SU-DHL-6 (cell line): ENCODE measurements around the gene TSHZ2.

Experiments used
- H2AFZ ChIP-seq: fragments of 200-600 bp; sonication (generic); 2 replicates; pipeline ENCODE4 v1.6.1; 2014; ENCODE audit warnings: low read depth, mild to moderate bottlenecking, moderate library complexity, mixed read lengths, antibody characterized with exemption, low read length; ENCODE audit not compliant: severe bottlenecking
- H3F3A ChIP-seq: fragments of 200-600 bp; shearing (Covaris generic); 2 replicates; pipeline ENCODE4 v1.6.0; 2016; ENCODE audit warnings: antibody characterized with exemption, mild to moderate bottlenecking; ENCODE audit not compliant: insufficient read depth
- H3K27ac ChIP-seq: fragments of 200-600 bp; sonication (generic); 2 replicates; pipeline ENCODE4 v1.5.1; 2016; ENCODE audit warnings: low read depth, mild to moderate bottlenecking, low read length, moderate library complexity, mixed read lengths
- H3K27me3 ChIP-seq: fragments of 200-600 bp; sonication (generic), shearing (Covaris generic); 2 replicates; pipeline ENCODE4 v1.6.0; 2014; ENCODE audit warnings: mild to moderate bottlenecking, low read length
- H3K36me3 ChIP-seq: fragments of 200-600 bp; sonication (generic); 2 replicates; pipeline ENCODE4 v1.6.1; 2014; ENCODE audit warnings: mild to moderate bottlenecking, low read length, mixed read lengths
- H3K4me2 ChIP-seq: fragments of 300-600, 200-600 bp; shearing (Covaris generic), sonication (generic); 2 replicates; pipeline ENCODE4 v1.6.0; 2014; ENCODE audit warnings: low read length, low read depth, mild to moderate bottlenecking; ENCODE audit not compliant: poor library complexity, severe bottlenecking
- H3K4me3 ChIP-seq: fragments of 200-600 bp; sonication (generic); 2 replicates; pipeline ENCODE4 v1.5.1; 2014; ENCODE audit warnings: antibody characterized with exemption, low read length, mild to moderate bottlenecking, mixed read lengths; ENCODE audit not compliant: insufficient read depth, poor library complexity, severe bottlenecking
- H3K79me2 ChIP-seq: fragments of 200-600 bp; sonication (generic); 2 replicates; pipeline ENCODE4 v1.6.1; 2014; ENCODE audit warnings: mild to moderate bottlenecking, low read length, moderate library complexity; ENCODE audit not compliant: insufficient read depth
- H3K9ac ChIP-seq: fragments of 200-600 bp; sonication (generic); 2 replicates; pipeline ENCODE4 v1.7.0; 2014; ENCODE audit warnings: mild to moderate bottlenecking, low read length
- H3K9me2 ChIP-seq: fragments of 200-600 bp; sonication (generic); replicated peaks from 2 replicates; pipeline ENCODE4 v1.6.1; 2014; ENCODE audit warnings: low read length; ENCODE audit not compliant: insufficient read depth
- H3K9me3 ChIP-seq: fragments of 200-600 bp; sonication (generic); 2 replicates; pipeline ENCODE4 v1.6.1; 2014; ENCODE audit warnings: low read length, mixed read lengths; ENCODE audit not compliant: insufficient read depth
- H4K20me1 ChIP-seq: fragments of 200-600 bp; sonication (generic); 2 replicates; pipeline ENCODE4 v1.6.1; 2014; ENCODE audit warnings: low read depth, mild to moderate bottlenecking, antibody characterized with exemption, low read length, moderate library complexity, mixed read lengths
- EZH2phosphoT487 ChIP-seq: fragments of 200-600 bp; sonication (generic), shearing (Covaris generic); conservative IDR thresholded peaks from 2 replicates; pipeline ENCODE4 v1.6.1; 2018; ENCODE audit warnings: mild to moderate bottlenecking, antibody characterized with exemption, low read length, moderate library complexity, mixed read lengths
- TF ChIP-seq, protein P1 (sequence below): fragments of 200-600 bp; sonication (generic); IDR thresholded peaks from one replicate; pipeline ENCODE4 v1.5.1; 2017; ENCODE audit warnings: antibody characterized with exemption, mild to moderate bottlenecking, low read length, moderate library complexity; ENCODE audit not compliant: insufficient read depth, poor library complexity, severe bottlenecking

Gene TSHZ2

GRCh38 chr20:53165452-53165851 lies 193.3 kb downstream of the TSHZ2 start:
- 0 out of 2 replicates have a peak, but pooled peaks cover 8% of the 10 kb centered on the region for H3F3A ChIP-seq
- H3K9me3 ChIP-seq: no peaks in the 10 kb centered on the region
- no peak overlapping the region for H3K27ac ChIP-seq
- no peak overlapping the region for H2AFZ ChIP-seq
- H3K9me2 ChIP-seq: no peaks in the 10 kb centered on the region
- H3K4me2 ChIP-seq: no peak overlapping the region
- no peaks in the 10 kb centered on the region for H3K27me3 ChIP-seq
- no peak overlapping the region for H3K9ac ChIP-seq
- no peaks in the 10 kb centered on the region for H4K20me1 ChIP-seq
- no peaks in the 10 kb centered on the region for H3K79me2 ChIP-seq
- H3K4me3 ChIP-seq: no peak overlapping the region
- TF ChIP-seq, protein P1, sequence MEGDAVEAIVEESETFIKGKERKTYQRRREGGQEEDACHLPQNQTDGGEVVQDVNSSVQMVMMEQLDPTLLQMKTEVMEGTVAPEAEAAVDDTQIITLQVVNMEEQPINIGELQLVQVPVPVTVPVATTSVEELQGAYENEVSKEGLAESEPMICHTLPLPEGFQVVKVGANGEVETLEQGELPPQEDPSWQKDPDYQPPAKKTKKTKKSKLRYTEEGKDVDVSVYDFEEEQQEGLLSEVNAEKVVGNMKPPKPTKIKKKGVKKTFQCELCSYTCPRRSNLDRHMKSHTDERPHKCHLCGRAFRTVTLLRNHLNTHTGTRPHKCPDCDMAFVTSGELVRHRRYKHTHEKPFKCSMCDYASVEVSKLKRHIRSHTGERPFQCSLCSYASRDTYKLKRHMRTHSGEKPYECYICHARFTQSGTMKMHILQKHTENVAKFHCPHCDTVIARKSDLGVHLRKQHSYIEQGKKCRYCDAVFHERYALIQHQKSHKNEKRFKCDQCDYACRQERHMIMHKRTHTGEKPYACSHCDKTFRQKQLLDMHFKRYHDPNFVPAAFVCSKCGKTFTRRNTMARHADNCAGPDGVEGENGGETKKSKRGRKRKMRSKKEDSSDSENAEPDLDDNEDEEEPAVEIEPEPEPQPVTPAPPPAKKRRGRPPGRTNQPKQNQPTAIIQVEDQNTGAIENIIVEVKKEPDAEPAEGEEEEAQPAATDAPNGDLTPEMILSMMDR: no peak
- no peak for TF ChIP-seq EZH2phosphoT487
- no peaks in the 10 kb centered on the region for H3K36me3 ChIP-seq

DNA sequence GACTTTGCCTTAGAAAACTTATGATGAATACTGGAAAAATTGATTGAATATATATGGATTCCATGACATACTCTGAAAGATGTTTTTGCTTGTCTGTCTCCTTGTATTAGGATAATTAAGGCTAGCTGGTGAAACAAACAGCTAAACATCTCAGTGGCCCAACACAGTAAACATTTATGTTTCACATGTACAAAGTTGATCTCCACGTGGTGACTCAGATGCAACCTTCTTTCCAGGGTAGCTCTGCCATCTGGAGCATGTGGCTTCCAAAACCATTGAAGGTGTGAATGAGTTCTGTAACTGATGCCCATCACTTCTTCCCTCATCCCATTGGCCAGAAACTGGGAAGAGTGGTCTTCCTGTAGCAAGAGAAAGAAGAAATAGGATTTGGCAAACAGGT lies 196.3 kb downstream of the TSHZ2 start:
- TF ChIP-seq EZH2phosphoT487: no peak
- TF ChIP-seq, protein P1: no peak
- Histone ChIP-seq H3K27me3 (no peaks in the 10 kb centered on the region), H3K4me2 (no peak overlapping the region), H3F3A (no peaks in the 10 kb centered on the region), H3K36me3 (no peaks in the 10 kb centered on the region), H3K27ac (no peak overlapping the region), H2AFZ (no peak overlapping the region), H4K20me1 (no peaks in the 10 kb centered on the region), H3K4me3 (no peak overlapping the region), H3K9ac (no peak overlapping the region), H3K9me3 (no peaks in the 10 kb centered on the region), H3K9me2 (no peaks in the 10 kb centered on the region), H3K79me2 (no peaks in the 10 kb centered on the region)

DNA sequence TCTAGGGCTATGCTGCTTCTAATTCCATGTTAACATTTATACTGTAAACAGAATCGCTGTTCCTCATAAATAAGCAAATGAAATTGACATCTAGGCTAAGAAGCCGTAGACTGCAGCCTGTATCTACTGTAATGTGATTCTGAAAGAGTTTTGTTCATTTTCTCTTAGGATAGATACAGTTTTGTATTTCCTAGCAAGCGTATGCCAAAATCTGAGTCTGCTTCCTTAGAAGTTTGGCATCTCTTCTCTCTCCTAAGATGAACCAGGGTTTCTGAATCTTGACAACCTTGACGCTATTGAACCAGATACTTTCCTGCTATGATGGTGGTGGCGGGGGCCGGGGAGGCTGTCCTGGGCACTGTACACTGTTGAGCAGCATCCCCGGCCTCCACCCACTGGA lies 198.0 kb downstream of the TSHZ2 start:
- Histone ChIP-seq H3K9ac (no peak overlapping the region), H3K4me2 (no peak overlapping the region), H2AFZ (no peak overlapping the region), H3F3A (no peaks in the 10 kb centered on the region), H3K79me2 (no peaks in the 10 kb centered on the region), H4K20me1 (no peaks in the 10 kb centered on the region), H3K9me3 (no peaks in the 10 kb centered on the region), H3K9me2 (no peaks in the 10 kb centered on the region), H3K4me3 (no peak overlapping the region), H3K27me3 (no peaks in the 10 kb centered on the region), H3K27ac (no peak overlapping the region), H3K36me3 (no peaks in the 10 kb centered on the region)
- no peak for TF ChIP-seq EZH2phosphoT487
- TF ChIP-seq, protein P1: no peak
